Activated naive CD4-positive, alpha-beta T cell treated with anti-CD3 and anti-CD28 coated beads, Interleukin-2, amount 10 ng/mL, durations not matched to agents 5 hours and 36 hours (primary cell): ENCODE results near the gene TAGLN2. TPM values are rescaled to one million over a fixed set of nuclear protein-coding genes. Genes with fewer than 3 reads are reported as not detected.

Experiments
- microRNA-seq: library from miRNA; unstranded; fragments of <30 nt; microRNA quantifications from one replicate; pipeline ENCODE4 v1.2.0, GENCODE V29; 2022; ENCODE audit warnings: borderline microRNAs expressed, borderline replicate concordance
- total RNA-seq, 2 experiments: library from RNA; stranded (reverse); gene quantifications; one replicate each; pipeline ENCODE4 v1.2.3, GENCODE V29; 2021

The TAGLN2 gene
- total RNA-seq = 100 to 1,000 TPM; 371 to 390 TPM

DNA sequence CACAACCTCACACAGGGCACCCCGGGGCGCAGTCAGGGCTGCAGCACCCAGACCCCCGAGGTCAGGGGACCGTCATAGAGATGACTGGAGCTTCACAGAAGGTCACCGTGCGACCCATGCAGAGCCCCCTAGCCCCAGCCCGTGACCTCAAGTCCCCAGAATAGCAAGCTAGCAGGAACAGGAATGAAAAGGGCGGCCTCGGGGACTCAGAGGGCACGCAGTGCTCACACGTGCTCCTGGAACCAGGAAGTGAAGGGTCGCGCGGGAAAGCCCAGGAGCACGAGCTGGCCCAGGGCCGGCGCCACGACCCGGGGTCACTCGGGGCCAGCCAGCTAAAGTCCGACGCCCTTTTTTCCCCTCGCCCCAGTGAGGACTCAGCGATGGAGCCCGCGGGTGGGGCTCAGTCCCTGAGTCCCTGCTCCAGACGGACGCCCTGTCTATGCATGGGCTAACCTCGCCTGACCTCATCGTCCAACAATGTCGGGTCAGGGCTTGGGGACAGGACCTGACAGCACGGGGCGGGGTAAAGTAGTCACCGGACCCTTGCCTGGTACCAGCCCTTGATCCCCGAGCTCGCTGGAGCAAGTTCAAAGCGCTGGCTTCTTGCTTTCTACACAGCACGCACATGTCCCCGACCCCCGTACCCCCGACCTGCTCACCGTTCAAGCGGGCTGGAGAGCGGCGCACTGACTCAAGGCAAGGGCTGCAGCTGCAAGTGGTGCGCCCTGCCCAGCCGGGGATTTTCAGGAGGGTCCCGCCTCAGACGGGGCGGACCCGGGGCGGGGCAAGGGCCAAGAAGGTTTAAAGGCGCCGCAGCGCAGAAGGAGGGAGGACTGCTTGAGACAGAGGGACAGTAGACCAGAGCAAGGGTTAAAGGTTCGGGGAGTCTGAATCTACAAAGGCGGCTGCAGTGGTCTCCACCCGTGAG lies at the start of gene TAGLN2:
TAGLN2 (minus strand) TSS at position 717 of the 928 bp plus-strand sequence. CDS start 4,998 bp downstream, outside the sequence.

DNA sequence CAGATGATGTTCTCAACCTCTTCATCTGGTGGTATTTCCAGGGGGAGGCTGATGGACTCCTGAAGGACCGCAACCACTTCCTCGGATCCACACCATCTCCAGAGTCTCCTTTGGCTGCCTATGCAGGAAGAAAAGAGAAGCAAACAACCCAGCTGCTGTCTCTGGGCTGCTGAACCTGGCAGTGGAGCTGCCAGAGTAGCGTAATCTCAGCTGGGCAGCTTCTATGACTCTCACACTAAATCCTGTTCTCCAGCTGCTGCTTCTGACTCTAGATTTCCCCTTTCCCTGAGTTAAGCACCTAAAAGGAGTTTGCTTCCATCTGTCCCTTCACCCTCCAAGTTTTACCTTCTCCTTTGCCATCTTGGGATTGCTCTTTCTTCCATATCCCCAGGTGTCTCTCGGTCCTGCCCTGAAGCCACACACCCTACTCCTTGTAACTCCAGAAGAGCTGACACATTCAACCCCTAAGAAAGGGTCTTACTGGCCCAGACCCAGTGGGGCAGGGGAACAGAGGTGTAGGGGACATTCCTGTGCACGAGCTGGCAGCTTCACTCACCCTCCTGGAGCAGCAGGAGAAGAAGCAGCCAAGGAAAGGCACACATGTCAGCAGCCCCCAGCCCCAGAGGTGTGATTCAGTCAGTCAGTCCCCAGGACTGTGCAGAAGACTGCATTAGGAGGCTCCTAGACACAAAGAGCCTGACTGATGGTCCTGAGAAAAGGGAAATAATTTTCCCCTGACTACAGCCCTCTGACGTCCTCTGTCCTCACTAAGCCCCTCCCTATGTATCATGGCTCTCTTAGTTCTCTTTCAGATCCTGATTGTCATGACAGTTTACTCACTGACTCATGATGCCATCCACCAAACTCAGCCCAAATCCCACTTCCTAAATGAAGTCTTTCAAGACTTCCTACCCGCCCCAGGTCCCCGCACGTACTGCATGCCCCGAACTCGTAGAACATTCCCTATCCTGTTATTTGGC lies 28.5 kb upstream of the TAGLN2 start, which contains the start of gene SLAMF9:
SLAMF9 (minus strand) TSS at position 702 of the 980 bp plus-strand sequence; CDS start at position 602, 100 bp downstream.

DNA sequence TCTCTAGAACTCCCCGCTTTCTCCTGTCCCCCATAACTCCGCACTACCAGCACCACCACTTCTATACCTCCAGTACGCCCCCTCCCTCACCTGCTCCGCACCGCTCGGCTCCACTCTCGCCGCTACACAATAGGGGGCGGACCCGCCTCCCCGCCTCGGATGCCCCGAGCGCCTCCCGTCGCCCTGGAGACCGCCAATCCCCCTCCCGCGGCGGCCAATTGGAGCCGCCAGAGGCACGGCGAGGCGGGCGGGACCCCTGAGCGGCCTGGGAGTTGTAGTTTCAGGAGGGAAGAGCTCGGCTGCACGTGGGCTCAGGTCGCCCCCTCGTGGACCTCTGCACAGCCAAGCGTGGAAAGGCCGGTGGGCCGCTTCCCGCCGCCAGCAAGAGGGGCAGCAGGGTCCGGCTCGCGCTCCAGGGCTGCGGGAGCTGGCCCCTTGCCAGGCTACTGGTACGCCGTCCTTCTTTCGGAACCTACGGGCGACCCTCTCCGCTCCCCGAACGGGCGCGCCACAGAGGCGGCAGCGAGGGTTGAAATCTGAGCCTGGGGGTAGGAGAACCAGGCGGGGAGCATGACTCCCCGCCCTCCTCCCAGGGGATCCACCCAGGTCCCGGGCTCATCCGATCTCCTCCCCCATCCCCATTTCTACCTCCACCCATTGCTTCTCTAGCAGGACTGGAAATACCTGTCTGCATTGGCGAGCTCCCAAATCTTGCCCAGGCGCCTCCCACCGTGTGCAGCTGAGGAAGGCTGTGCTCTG lies 20.4 kb upstream of the TAGLN2 start, which contains the start of gene IGSF9:
IGSF9 (minus strand) TSS at position 131 of the 759 bp plus-strand sequence. CDS start 2,159 bp downstream, outside the sequence.

DNA sequence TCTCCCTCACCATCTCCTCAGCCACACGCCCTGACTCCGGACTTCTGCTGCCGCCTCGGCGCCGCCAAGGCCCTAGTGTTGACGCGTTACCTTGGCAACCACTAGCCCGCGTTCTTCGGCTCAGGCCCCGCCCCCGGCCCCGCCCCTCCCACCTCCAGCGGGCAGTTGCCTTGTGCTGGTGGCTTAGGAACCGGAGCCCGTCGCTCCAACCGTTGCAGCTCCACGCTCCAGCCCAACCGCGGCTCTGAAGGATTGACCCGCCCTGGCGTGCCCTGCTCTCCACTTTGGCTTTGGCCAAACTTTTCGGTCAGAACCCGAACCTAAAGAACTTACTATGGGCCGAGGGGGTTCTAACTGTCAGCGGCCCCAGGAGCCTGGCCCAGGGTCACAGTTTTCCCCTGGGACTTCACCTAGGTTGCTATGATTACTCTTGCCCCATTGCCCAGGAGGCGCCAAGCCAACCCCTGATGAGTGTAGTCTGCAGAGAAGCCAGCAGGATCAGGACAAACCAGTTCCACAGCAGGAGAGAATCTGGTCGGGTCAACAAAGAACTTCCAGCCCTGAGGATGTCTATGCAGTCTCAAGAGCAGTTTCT lies 25.1 kb downstream of the TAGLN2 start, which contains the start of gene CFAP45:
CFAP45 (minus strand) TSS at position 80 of the 595 bp plus-strand sequence; CDS start at position 13, 67 bp downstream.

Small RNA genes within 50 kb of the gene (microRNA-seq; reads per million reads assigned to microRNA genes)
- gene MIR4259 = not detected

Other genes with a start within 250 kb of the TAGLN2 start
- gene CRP, start 210.9 kb downstream of the TAGLN2 start, total RNA-seq = not detected
- 10 to 100 TPM; 24.9 to 25.0 TPM for gene DUSP23, start 144.5 kb downstream of the TAGLN2 start, total RNA-seq
- not detected for gene FCRL6, start 123.1 kb downstream of the TAGLN2 start, total RNA-seq
- gene SLAMF8, start 98.6 kb downstream of the TAGLN2 start, total RNA-seq = under 1 TPM; 0.48 to 0.60 TPM
- not detected for gene VSIG8, start 62.9 kb downstream of the TAGLN2 start, total RNA-seq
- gene CFAP45, start 25.3 kb downstream of the TAGLN2 start, total RNA-seq = under 1 TPM; 0.76 to 0.91 TPM
- gene IGSF9, start 20.1 kb upstream of the TAGLN2 start, total RNA-seq = not detected
- not detected for gene SLAMF9, start 28.7 kb upstream of the TAGLN2 start, total RNA-seq
- 1 to 10 TPM; 6.4 to 6.6 TPM for gene PIGM, start 106.5 kb upstream of the TAGLN2 start, total RNA-seq
- gene KCNJ10, start 144.7 kb upstream of the TAGLN2 start, total RNA-seq = not detected
- not detected for gene KCNJ9, start 156.0 kb upstream of the TAGLN2 start, total RNA-seq
- gene IGSF8, start 173.1 kb upstream of the TAGLN2 start, total RNA-seq = 10 to 100 TPM; 38.4 to 39.5 TPM
- gene ATP1A2, start 190.3 kb upstream of the TAGLN2 start, total RNA-seq = not detected
- gene ATP1A4, start 226.1 kb upstream of the TAGLN2 start, total RNA-seq = not detected